Sigmoid colon (tissue), 4 donors: Measurements from ENCODE around the gene SPTBN1.

Experiments
- CTCF ChIP-seq, 4 experiments: fragments of 450-650 bp in 3 of 4; fragments of 200-600 bp in 1 of 4; IDR thresholded peaks; one replicate each; pipeline ENCODE4 v1.5.1; 2016 to 2019; ENCODE audit warnings: antibody characterized with exemption in 4 of 4, mild to moderate bottlenecking in 3 of 4, moderate library complexity in 2 of 4
- EP300 ChIP-seq, 4 donors: sonication (generic); formaldehyde crosslinking; IDR thresholded peaks; one replicate each; pipeline ENCODE4 v1.6.1; 2017; ENCODE audit warnings: antibody characterized with exemption in 4 of 4

- TF ChIP-seq EP300 (IDR thresholded peaks at IDR 0.05) (no peak), CTCF (IDR thresholded peaks at IDR 0.05) (no peak)
These were observed 222.6 kb downstream of the SPTBN1 start for GRCh38 chr2:54678719-54679118.
